GM19468 (cell line): Measurements from ENCODE around the gene AFG1L.
"Not testable (repeated sequence)": the region's sequence is repeated elsewhere in the genome, so short reads cannot be mapped to it uniquely, and the experiment has no call there.

Experiments used
- ATAC-seq: cut with Tn5 transposase; IDR thresholded peaks from one replicate; pipeline ENCODE4 v1.9.1; 2021; ENCODE audit warnings: mild to moderate bottlenecking, moderate library complexity, moderate number of reproducible peaks; ENCODE audit not compliant: unreplicated experiment; ENCODE audit errors: extremely low read depth

Gene AFG1L

DNA sequence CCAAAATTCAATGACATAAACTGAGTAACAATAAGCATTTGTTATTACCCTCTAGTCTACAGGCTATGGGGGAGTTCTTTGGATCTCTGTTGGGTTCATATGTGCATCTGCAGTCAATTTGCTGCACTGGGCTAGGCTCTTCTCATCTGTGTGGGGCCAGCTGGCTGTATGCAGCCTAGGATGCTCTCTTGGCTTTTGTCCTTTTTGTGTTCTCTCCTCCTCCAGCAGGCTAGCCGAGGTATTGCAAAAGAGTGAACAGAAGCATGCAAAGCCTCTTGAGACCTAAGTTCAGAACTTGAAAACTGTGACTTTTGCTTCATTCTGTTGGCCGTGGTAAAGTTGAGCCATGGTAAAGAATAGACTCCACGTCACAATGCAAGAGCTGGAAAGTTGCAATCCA lies 203.0 kb downstream of the AFG1L start:
- ATAC-seq = no peak

DNA sequence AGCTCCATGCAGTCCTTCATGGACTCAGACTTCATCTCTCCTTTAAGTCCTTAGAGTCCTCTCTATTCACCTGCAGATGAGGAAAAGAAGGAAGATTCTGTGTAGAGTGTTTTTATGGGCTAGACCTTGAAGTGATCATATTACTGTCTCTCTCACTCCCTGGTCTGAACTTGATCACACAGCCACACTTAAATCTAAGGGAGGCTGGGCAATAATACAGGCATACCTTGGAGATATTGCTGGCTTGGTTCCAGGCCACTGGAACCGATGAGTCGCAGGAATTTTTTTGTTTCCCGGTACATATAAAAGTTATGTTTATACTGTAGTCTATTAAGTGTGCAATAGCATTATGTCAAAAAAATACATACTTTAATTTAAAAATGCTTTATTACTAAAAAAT lies 206.7 kb downstream of the AFG1L start:
- ATAC-seq = no peak

GRCh38 chr6:108502832-108503231 lies 208.0 kb downstream of the AFG1L start:
- ATAC-seq = no peak

DNA sequence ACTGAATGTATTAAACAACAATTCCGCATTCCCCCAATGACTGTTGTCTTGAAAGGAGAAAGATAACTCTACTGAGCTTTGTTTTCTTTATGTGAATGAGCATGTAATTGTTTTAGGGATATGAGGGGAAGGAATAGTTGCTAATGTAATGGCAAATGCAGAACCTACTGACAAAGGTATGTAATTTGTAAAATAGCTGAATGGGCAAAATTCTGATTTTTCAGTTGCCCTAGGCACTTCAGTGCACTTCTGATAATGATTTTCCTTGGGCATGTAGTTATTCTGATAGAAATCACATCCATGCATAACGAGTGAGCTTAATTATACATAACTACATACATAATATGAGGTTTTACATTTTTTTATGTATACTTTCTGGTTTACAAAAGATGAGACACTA lies 212.5 kb downstream of the AFG1L start:
- ATAC-seq = no peak

DNA sequence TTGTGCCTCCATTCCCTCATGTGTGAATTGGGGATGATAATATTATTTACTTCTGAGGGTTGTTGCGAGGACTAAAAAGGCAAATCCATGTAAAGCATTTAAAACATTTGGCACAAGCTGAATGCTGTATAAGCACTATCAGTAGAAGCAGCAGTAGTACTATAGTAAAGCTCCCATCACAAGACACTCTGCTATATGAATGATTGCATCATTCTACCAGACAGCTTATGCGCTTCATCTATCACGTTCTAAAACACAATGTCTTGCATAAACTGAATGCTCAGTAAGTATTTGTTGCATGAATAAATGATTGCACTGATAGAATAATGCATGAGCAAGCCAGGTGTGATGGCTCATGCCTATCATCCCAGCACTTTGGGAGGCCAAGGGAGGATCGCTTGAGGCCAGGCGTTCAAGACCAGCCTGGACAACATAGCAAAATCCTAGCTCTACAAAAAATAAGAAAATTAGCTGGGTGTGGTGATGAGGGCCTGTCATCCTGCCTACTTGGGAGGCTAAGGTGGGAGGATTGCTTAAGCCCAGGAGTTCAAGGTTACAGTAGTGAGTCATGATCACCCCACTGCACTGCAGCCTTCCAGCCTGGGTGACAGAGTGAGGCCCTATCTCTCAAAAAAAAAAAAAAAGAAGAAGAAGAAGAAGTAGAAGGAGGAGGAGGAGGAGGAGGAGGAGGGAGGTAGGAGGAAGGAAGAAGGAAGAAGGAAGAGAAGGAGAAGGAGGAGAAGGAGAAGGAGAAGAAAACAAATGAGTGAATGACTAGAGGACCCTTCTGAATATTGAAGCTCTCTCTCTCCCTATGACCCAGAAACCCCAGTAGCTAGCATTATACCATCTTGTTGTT lies 215.8 kb downstream of the AFG1L start:
- ATAC-seq = no peak

DNA sequence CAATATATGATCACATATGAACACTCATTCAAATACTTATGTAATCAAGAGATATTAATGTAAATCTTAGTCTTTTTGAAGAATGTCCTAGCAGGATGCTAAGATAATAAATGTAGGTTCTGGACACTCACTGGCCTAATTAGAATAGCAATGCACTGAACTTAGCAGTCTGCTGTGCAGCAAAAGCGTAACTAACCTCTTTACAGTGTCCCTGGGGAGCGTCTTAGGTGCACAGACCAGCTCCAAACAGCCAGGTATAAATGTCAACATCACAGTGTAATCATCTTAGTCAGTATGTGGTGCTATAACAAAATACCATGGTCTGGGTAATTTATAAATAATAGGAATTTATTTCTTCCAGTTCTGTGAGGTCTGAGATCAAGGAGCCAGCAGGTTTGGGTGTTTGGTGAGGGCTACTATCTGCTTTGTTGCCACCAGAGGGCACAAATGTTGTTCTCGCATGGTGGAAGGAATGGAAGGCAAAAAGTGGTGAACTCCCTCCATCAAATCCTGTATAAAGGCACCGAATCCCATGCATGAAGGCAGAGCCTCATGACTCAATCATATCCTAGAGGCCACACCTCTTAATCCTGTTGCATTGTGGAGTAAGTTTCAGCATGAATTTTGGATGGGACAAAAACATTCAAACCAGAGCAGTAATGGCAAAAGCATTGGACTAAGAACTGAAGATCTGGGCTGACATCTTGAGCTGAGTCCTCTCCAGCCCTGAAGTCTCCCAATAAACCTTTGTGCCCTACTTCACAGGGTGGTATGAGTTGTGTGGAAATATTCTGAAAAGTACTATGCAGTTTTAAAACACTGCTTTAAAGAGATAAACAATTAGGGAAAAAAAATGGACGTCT lies 224.1 kb downstream of the AFG1L start:
- ATAC-seq = no peak

DNA sequence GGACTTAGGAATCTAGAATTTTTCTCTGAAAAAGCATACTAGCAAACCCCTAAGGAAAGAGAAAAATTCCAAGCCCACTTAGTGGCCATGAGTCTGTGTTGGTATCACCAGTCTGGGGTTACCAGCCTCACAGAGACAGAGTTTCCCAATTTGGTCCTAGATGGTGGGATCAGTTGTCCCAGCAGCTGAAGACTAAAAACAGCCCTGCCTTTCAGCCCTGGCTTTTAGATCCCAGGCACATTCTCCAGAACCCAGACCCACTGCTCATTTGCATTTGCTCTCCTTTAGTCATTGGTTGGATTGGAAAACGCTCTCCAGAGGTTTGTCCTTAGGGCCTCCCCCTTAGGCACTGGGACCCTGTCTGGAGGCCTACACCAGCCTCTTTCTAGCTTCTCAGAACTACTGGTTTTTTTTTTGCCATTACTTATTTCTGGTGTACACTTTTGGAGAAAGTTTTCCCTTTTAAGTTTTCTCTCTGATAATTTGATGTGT lies 226.8 kb downstream of the AFG1L start:
- ATAC-seq = no peak

- ATAC-seq = no peak
Observed at GRCh38 chr6:108523697-108524096, 228.8 kb downstream of the AFG1L start.

GRCh38 chr6:108524528-108525248 lies 229.8 kb downstream of the AFG1L start:
- no peak for ATAC-seq

DNA sequence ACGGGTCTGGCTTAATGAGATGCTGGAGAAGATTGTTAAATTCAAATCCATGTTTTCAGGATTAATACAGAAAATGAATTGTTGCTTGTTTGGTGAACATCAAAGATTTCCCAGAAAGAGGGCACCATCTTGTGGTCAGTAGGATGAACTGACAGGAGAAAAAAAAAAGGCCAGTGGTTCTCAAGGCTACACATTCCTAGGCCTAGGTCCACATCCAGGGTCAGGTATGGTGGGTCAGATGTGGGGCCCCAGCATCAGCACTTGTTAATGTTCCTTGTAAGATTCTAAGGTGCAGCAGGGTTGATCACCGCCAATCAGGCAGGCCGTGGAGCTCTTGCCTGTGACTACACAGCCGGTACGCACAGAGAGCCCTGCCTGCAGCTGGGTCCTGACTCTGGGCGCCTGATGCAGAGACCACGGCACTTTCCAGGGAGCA lies 231.9 kb downstream of the AFG1L start:
- no peak for ATAC-seq

DNA sequence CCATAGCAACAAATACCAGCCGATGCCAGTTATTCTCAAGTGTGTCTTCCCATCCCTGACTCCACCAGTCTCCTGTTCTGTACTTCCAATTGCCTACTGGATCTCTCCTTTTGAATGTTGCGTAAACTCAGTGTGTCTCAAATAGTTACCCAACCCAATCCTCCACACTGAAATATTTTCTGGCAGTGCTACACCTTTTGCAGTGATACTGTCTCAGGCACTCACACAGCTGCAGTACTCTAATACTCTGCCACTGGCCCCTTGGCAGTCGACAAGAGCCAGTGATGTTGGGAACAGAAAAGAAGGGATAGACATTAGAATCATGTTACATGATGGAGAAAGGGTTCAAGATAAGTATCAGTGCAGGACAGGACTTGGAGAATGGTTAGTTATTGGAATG lies 234.0 kb downstream of the AFG1L start:
- ATAC-seq = no peak

- ATAC-seq = no peak
Observed at GRCh38 chr6:108531332-108531731, 236.5 kb downstream of the AFG1L start.

GRCh38 chr6:108535114-108535742 lies 240.4 kb downstream of the AFG1L start:
- ATAC-seq = no peak

- ATAC-seq = not testable (repeated sequence)
Observed at GRCh38 chr6:108535920-108536535, 241.2 kb downstream of the AFG1L start.

GRCh38 chr6:108541843-108542759 lies 247.2 kb downstream of the AFG1L start:
- ATAC-seq = no peak

DNA sequence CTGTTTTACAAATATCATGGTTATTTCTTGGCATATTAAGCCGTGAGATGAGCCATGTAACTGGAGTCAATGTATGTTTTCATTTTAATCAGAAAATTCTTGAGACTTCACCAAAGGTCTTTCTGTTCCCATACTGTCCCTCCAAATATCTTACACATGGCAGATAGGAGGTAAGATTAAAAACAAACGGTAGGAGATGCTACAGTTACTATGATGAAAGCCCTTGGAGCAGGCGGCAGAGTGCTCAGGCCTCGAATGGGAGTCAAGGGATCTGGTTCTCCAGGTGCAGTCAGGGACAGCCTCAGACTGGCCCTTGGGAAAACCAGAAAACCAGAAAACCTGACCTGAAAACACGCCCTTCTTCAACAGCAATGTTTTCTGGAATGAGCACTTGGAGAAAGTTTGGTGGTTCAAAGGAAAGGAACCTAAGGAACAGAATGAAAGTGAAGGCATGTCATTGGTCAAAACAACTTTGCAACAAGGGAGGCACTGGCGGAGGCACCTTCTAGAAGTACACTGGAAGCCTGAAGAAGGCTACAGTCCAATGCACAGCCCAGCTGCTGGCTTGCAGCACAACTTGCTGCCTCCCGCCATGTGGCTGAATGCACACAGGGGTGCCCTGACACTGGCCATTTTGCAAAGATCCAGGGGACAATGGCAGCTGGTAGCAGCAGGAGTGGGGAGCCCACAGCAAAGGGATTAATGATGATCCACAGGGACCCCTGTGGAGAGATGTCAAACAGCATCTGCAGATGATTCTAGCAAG lies 248.5 kb downstream of the AFG1L start:
- ATAC-seq = no peak

GRCh38 chr6:108544606-108545005 lies 249.8 kb downstream of the AFG1L start:
- ATAC-seq = no peak
